Activated CD4-positive, alpha-beta T cell treated with anti-CD3 and anti-CD28 coated beads, Interleukin-2, amount 50 U/mL, for 16 hours (primary cell): ENCODE measurements around the gene SH2D3C.

Experiments
- DNase-seq: peaks from one replicate; pipeline ENCODE4 v3.0.0-alpha.2; 2020

The SH2D3C gene

GRCh38 chr9:127714951-127715469 is 63.5 kb downstream of the SH2D3C start:
- DNase-seq, result no peak

GRCh38 chr9:127714020-127714750 is 64.3 kb downstream of the SH2D3C start:
- DNase-seq, result no peak

GRCh38 chr9:127712867-127713266 is 65.6 kb downstream of the SH2D3C start:
- no peak for DNase-seq

GRCh38 chr9:127712371-127712770 is 66.1 kb downstream of the SH2D3C start:
- no peak for DNase-seq

- no peak for DNase-seq
Measured at GRCh38 chr9:127711831-127712274, 66.6 kb downstream of the SH2D3C start.

GRCh38 chr9:127711226-127711701 is 67.2 kb downstream of the SH2D3C start:
- peak; percentile 20 for DNase-seq

GRCh38 chr9:127710204-127710783 is 68.2 kb downstream of the SH2D3C start:
- no peak for DNase-seq

GRCh38 chr9:127708952-127709587 is 69.4 kb downstream of the SH2D3C start:
- no peak for DNase-seq

- DNase-seq, result peak; percentile 35
Measured at GRCh38 chr9:127707766-127708165, 70.7 kb downstream of the SH2D3C start.

- no peak for DNase-seq
Measured at GRCh38 chr9:127706836-127707241, 71.6 kb downstream of the SH2D3C start, which contains the start of gene CFAP157. Gene CFAP157, plus strand, starts transcription at chr9:127706988. Its CDS starts 44 bp downstream, at chr9:127707032.

- no peak for DNase-seq
Measured at GRCh38 chr9:127705577-127706379, 72.7 kb downstream of the SH2D3C start.

GRCh38 chr9:127703289-127703946 is 75.0 kb downstream of the SH2D3C start:
- no peak for DNase-seq

- DNase-seq, result no peak
Measured at GRCh38 chr9:127700594-127701255, 77.7 kb downstream of the SH2D3C start.

- DNase-seq, result no peak
Measured at GRCh38 chr9:127700140-127700539, 78.3 kb downstream of the SH2D3C start.

GRCh38 chr9:127698985-127699670 is 79.3 kb downstream of the SH2D3C start:
- peak; percentile 93 for DNase-seq

GRCh38 chr9:127698386-127698785 is 80.1 kb downstream of the SH2D3C start:
- DNase-seq, result no peak

- DNase-seq, result no peak
Measured at GRCh38 chr9:127697575-127697974, 80.9 kb downstream of the SH2D3C start.

- DNase-seq, result no peak
Measured at GRCh38 chr9:127694890-127695720, 83.4 kb downstream of the SH2D3C start.

GRCh38 chr9:127693697-127694096 is 84.8 kb downstream of the SH2D3C start:
- no peak for DNase-seq

GRCh38 chr9:127693143-127693542 is 85.3 kb downstream of the SH2D3C start:
- no peak for DNase-seq
